Measurements from ENCODE around the gene BTRC. TPM values are rescaled to one million over a fixed set of nuclear protein-coding genes. Genes with fewer than 3 reads are reported as not detected.

BTRC gene
- total and polyA plus RNA-seq, 12 donors, result 9.5 to 49.9 (median 34.2) TPM

DNA sequence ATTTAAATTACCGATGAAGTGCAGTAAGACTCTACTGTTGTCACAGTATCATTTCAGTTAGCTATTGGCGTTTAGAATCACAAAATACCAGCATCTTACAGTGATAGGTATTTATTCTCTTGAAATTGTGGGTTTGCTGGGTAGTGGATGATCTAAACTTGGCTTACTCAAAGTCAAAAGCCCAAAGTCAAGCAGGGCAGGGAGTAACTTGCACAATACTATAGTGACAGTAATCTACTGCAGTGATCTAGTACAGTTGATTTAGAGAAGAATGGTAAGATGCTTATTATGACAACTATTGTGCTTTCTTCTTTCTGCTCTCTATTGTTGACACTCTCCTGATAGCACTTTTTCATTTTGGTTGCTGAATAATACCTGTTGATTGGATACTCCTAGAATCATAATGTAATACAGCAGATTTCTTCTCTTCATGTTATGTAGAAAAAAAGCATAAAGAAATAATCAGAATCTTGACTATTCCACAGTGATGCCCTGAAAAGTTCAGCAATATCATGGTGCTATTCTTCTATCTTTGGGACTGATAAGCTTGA lies 10.0 kb downstream of the BTRC start:
- Histone ChIP-seq H3K36me3 (peaks cover 0 to 30% (median 8%) of the 10 kb centered on the region in 9 donors), H3K9me3 (no peaks in the 10 kb centered on the region), H3K4me3 (no peak overlapping the region), H3K4me1 (peaks cover 0 to 45% (median 19%) of the 10 kb centered on the region in 9 donors), H3K27me3 (no peaks in the 10 kb centered on the region), H3K27ac (peak overlapping the region in 5 of 10 donors; percentile 2 to 54 (median 20))
- WGBS, 2 donors, result 83 to 90% methylated on average over 2 of the region's 2 CpGs
- TF ChIP-seq CTCF (IDR thresholded peaks at IDR 0.05), result no peak
- intact Hi-C loops (cut with DNase I), result no loop called here
- DNase-seq (no peak), ATAC-seq (peak in 1 of 8 donors; percentile 44)

GRCh38 chr10:101364721-101365120 lies 10.8 kb downstream of the BTRC start:
- Histone ChIP-seq H3K9me3 (no peaks in the 10 kb centered on the region), H3K4me1 (peaks cover 0 to 38% (median 19%) of the 10 kb centered on the region in 9 donors), H3K27me3 (no peaks in the 10 kb centered on the region), H3K27ac (peak overlapping the region in 3 of 10 donors; percentile 20 to 54 (median 41)), H3K36me3 (peaks cover 0 to 38% (median 8%) of the 10 kb centered on the region in 9 donors), H3K4me3 (no peak overlapping the region)
- TF ChIP-seq CTCF (IDR thresholded peaks at IDR 0.05), result no peak
- 73 to 82% methylated on average over 7 of the region's 7 CpGs for WGBS, 2 donors
- no peak for DNase-seq
- intact Hi-C loops (cut with DNase I), result no loop called here
- ATAC-seq, result no peak

GRCh38 chr10:101367569-101368453 lies 13.8 kb downstream of the BTRC start:
- no peak overlapping the region for H3K27ac ChIP-seq
- intact Hi-C loops (cut with DNase I), result no loop called here
- ATAC-seq, result peak in 2 of 8 donors; percentile 33 to 42

More at GRCh38 chr10:101367569-101368453, 13.8 kb downstream of the BTRC start:
- no peaks in the 10 kb centered on the region for H3K27me3 ChIP-seq
- DNase-seq, result no peak
- no peaks in the 10 kb centered on the region for H3K9me3 ChIP-seq
- H3K4me1 ChIP-seq, result peaks cover 0 to 33% (median 19%) of the 10 kb centered on the region in 9 donors
- WGBS, 2 donors, result 90 to 91% methylated on average over 9 of the region's 9 CpGs
- peaks cover 0 to 47% (median 8%) of the 10 kb centered on the region in 9 donors for H3K36me3 ChIP-seq
- H3K4me3 ChIP-seq, result no peak overlapping the region
- TF ChIP-seq CTCF (IDR thresholded peaks at IDR 0.05), result no peak
